Coronary artery (tissue), 2 donors: ENCODE results near the gene CRCP.

Source experiments
- DNase-seq: peaks from one replicate; pipeline ENCODE4 v3.0.0-alpha.2; 2017; ENCODE audit warnings: low spot score
- H3K27ac ChIP-seq, 2 donors: fragments of 200-600 bp; sonication (generic); one replicate each; pipeline ENCODE4 v1.5.1; 2016 to 2019
- H3K4me3 ChIP-seq: fragments of 200-600 bp; sonication (generic); 2 replicates; pipeline ENCODE4 v1.5.1; 2016; ENCODE audit warnings: mild to moderate bottlenecking, moderate library complexity
- TF ChIP-seq, protein P1 (sequence below): fragments of 200-600 bp; sonication (generic); IDR thresholded peaks from one replicate; pipeline ENCODE4 v1.5.1; 2019; ENCODE audit warnings: antibody characterized with exemption

Gene CRCP

DNA sequence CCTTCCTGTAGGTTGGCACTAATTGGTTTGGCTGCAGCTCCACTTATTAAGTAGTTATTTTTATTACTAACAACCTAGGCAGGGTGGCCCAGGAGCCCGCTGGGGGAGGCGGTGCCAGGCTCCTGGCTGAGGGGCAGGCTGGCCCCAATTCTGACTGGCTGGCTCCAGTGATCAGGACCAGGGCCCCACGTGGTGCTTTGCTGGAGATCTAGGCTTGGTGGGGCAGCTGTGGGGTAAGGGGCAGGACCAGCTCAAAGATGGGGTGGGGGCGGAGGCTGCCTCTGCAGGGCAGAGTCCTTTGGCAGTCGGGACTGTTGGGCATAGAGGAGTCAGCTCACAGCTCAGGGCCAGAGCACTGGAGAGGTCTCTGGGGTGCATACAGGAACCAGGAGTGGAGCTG is 36.6 kb upstream of the CRCP start:
- no peak for DNase-seq
- H3K4me3 ChIP-seq = no peak overlapping the region
- H3K27ac ChIP-seq = no peak overlapping the region
- TF ChIP-seq, protein P1, sequence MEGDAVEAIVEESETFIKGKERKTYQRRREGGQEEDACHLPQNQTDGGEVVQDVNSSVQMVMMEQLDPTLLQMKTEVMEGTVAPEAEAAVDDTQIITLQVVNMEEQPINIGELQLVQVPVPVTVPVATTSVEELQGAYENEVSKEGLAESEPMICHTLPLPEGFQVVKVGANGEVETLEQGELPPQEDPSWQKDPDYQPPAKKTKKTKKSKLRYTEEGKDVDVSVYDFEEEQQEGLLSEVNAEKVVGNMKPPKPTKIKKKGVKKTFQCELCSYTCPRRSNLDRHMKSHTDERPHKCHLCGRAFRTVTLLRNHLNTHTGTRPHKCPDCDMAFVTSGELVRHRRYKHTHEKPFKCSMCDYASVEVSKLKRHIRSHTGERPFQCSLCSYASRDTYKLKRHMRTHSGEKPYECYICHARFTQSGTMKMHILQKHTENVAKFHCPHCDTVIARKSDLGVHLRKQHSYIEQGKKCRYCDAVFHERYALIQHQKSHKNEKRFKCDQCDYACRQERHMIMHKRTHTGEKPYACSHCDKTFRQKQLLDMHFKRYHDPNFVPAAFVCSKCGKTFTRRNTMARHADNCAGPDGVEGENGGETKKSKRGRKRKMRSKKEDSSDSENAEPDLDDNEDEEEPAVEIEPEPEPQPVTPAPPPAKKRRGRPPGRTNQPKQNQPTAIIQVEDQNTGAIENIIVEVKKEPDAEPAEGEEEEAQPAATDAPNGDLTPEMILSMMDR = no peak

DNA sequence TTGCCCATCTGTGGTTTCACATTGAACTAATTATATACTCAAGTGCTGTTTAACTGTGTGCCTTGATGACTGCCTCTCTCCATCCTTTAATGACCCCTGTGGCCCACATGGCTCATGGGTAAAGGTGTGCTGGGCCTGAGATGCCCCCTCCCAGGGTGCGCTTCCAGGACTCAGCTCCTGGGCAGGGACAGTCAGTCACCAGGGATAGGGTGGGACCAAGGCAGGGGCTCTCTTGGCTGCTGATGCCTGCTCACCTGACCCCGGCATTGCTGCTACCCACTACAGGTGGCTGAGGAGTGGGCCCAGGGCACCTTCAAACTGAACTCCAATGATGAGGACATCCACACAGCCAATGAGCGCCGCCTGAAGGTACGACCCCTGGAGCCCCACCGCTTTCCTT is 32.6 kb upstream of the CRCP start:
- DNase-seq = no peak
- H3K4me3 ChIP-seq = no peak overlapping the region
- no peak overlapping the region for H3K27ac ChIP-seq
- TF ChIP-seq, protein P1 = no peak

DNA sequence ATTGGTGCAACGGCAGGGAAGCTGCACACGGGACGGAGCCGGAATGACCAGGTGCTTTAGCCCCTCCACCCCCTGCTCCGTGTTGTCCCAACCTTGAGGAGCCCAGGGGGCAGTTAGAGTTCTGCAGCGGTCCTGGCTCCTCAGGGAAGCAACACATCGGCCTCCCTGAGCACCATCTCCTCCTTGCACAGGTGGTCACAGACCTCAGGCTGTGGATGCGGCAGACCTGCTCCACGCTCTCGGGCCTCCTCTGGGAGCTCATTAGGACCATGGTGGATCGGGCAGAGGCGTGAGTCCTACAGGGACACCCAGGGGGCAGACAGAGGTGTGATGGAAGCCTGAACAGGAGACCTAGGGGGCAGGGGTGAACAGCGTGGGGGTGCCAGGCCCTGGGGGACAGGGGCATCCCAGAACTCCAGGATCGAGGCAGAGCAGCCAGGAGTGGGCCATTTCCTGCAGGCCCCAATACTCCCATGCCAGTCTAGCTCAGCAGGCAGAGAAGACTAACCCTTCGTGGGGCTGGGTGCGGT is 31.7 kb upstream of the CRCP start:
- H3K4me3 ChIP-seq = no peak overlapping the region
- H3K27ac ChIP-seq = no peak overlapping the region
- DNase-seq = no peak
- TF ChIP-seq, protein P1 = no peak

DNA sequence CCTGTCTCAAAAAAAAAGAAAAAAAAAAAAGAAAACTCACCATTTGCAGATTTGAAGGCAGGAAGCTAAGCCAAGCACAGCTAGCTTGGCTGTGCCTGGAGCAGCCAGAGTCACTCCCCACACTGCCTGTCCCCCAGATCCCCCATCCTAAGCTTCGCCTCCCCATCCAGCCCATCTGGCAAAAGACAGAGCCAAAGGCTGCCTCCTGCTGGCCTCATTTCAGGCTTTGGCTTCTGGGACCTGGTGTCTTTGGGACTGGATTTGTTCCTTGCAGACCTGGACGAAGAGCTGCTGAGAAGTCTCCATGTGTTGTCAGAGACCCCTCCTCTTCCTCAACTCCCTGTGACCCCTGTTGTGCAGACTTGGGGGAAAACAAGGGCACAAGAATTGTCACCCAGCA is 31.0 kb upstream of the CRCP start:
- no peak overlapping the region for H3K27ac ChIP-seq
- no peak overlapping the region for H3K4me3 ChIP-seq
- TF ChIP-seq, protein P1 = no peak
- no peak for DNase-seq

DNA sequence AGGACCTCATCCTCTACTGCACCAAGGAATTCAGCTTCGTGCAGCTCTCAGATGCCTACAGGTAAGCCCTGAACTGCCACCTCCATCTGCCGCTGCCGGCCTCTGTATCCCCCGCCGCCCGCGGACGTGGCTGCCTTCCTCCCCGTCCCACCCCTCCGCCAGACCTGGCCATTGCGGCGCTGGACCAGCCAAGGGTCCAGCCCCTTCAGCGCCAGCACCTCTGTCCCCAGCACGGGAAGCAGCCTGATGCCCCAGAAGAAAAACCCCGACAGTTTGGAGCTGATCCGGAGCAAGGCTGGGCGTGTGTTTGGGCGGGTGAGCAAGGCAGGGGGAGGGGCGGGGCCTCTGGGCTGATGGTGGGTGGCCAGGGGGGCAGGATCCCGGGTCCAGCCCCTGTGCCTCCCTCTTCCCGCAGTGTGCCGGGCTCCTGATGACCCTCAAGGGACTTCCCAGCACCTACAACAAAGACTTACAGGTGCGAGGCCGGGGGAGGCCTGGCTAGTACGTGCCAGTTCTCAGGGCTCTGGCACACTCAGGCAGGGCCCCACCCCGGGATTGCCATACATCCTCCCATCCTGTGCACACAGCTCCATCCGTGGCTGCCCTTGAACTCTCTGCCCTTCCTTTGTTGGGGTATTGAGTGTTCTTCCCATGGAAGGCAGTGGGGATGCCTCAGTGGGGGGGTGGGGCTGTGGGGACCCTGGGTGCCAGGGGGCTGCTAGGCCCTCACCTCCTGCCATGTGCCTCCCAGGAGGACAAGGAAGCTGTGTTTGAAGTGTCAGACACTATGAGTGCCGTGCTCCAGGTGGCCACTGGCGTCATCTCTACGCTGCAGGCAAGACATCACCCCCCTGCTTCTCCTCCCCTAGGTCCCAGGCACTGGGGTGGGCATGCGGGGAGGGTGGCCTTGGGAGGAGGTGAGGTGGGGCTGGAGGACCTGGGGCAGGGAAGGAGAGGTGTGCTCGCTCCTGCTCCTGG is 25.5 kb upstream of the CRCP start:
- TF ChIP-seq, protein P1 = no peak
- no peak for DNase-seq

DNA sequence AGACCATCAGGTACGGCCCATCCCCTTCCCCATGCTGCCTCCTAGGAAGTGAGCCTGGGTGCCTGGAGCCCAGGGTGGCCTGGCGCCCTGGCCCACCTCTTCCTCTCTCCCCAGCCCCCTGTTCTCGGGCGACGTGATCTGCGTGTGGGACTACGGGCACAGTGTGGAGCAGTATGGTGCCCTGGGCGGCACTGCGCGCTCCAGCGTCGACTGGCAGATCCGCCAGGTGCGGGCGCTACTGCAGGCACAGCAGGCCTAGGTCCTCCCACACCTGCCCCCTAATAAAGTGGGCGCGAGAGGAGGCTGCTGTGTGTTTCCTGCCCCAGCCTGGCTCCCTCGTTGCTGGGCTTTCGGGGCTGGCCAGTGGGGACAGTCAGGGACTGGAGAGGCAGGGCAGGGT is 22.0 kb upstream of the CRCP start:
- no peak overlapping the region for H3K4me3 ChIP-seq
- H3K27ac ChIP-seq = no peak overlapping the region
- no peak for DNase-seq
- TF ChIP-seq, protein P1 = no peak

More for the DNA sequence above, 25.5 kb upstream of the CRCP start:
- Histone ChIP-seq H3K4me3 (no peak overlapping the region), H3K27ac (no peak overlapping the region)

DNA sequence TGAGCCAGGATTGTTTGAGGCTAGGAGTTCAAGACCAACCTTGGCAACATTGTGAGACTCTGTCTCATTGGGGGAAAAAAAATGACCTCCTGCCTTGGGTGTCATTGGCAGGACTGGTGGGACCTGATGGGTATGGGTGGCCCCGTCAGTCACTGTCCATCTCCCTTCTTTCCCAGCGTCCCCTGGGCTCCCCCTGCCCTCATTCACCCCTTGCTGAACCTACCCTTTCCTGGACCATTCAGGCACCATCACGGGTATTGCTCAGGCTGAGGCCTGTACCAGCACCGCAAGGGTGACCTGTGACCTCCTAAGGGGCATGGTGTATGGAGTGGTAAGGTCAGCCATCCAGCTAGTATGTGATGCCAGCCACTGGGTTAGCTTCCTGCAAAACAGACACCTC is 19.6 kb upstream of the CRCP start:
- Histone ChIP-seq H3K4me3 (no peak overlapping the region), H3K27ac (no peak overlapping the region)
- TF ChIP-seq, protein P1 = no peak

More for the DNA sequence above, 19.6 kb upstream of the CRCP start:
- DNase-seq = no peak
